ENCODE measurements around the gene OSBPL2.

- TF ChIP-seq CREB1 (CRISPR knock-in tag; IDR thresholded peaks at IDR 0.05; ENCODE audit: low read depth) = no peak
- TF ChIP-seq, protein P1, sequence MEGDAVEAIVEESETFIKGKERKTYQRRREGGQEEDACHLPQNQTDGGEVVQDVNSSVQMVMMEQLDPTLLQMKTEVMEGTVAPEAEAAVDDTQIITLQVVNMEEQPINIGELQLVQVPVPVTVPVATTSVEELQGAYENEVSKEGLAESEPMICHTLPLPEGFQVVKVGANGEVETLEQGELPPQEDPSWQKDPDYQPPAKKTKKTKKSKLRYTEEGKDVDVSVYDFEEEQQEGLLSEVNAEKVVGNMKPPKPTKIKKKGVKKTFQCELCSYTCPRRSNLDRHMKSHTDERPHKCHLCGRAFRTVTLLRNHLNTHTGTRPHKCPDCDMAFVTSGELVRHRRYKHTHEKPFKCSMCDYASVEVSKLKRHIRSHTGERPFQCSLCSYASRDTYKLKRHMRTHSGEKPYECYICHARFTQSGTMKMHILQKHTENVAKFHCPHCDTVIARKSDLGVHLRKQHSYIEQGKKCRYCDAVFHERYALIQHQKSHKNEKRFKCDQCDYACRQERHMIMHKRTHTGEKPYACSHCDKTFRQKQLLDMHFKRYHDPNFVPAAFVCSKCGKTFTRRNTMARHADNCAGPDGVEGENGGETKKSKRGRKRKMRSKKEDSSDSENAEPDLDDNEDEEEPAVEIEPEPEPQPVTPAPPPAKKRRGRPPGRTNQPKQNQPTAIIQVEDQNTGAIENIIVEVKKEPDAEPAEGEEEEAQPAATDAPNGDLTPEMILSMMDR (conservative IDR thresholded peaks at IDR 0.05; ENCODE audit: low read depth in 2 of 2) = no peak
- TF ChIP-seq EZH2phosphoT487 (IDR thresholded peaks at IDR 0.05; ENCODE audit: unreplicated experiment) = no peak
Observed at GRCh38 chr20:62342910-62343309, 104.6 kb downstream of the OSBPL2 start.

All from GM23338 (cell line).